Ishikawa (cell line): ENCODE results near the gene HLTF.

Experiments used
- MAX ChIP-seq: IDR thresholded peaks from 2 replicates; pipeline ENCODE4 v1.6.1; 2012
- REST ChIP-seq: IDR thresholded peaks from 2 replicates; pipeline ENCODE4 v1.6.1; 2012; ENCODE audit warnings: low read depth, mild to moderate bottlenecking
- USF1 ChIP-seq: IDR thresholded peaks from 2 replicates; pipeline ENCODE4 v1.6.1; 2012
- YY1 ChIP-seq: IDR thresholded peaks from 2 replicates; pipeline ENCODE4 v1.6.1; 2012; ENCODE audit warnings: low read depth

- TF ChIP-seq MAX (no peak), YY1 (no peak), REST (no peak), USF1 (no peak)
Measured at GRCh38 chr3:149101154-149101553, 14.8 kb upstream of the HLTF start.
